ENCODE measurements around the gene CUBN. TPM values are rescaled to one million over a fixed set of nuclear protein-coding genes. Genes with fewer than 3 reads are reported as not detected.
A peak's percentile ranks its signal among the peaks of the same experiment; 100 is the strongest.

CUBN gene
- under 1 TPM; 0.30 to 0.76 TPM for total RNA-seq

GRCh38 chr10:17129741-17130140, at the start of gene CUBN:
TSS of gene CUBN (minus strand) at chr10:17129811. CDS start at chr10:17129765, 46 bp downstream.
- H3K27me3 Mint-ChIP-seq: no peaks in the 10 kb centered on the region
- H3K4me3 Mint-ChIP-seq: no peak within 1 kb of the TSS
- no peak for DNase-seq
- H3K27ac Mint-ChIP-seq: no peak within 1 kb of the TSS
- H3K36me3 Mint-ChIP-seq: no peaks in the 10 kb centered on the region
- H3K9me3 Mint-ChIP-seq: no peaks in the 10 kb centered on the region
- no peaks in the 10 kb centered on the region for H3K4me1 Mint-ChIP-seq

GRCh38 chr10:17179002-17179401, 49.4 kb upstream of the CUBN start:
- Mint-ChIP-seq H3K27me3 (no peaks in the 10 kb centered on the region), H3K27ac (no peak overlapping the region), H3K4me3 (no peak overlapping the region), H3K9me3 (no peaks in the 10 kb centered on the region), H3K4me1 (peaks cover 33% of the 10 kb centered on the region), H3K36me3 (peaks cover 2% of the 10 kb centered on the region)
- DNase-seq: no peak

- Mint-ChIP-seq H3K27me3 (no peaks in the 10 kb centered on the region), H3K27ac (no peak overlapping the region), H3K9me3 (no peaks in the 10 kb centered on the region), H3K4me1 (peaks cover 33% of the 10 kb centered on the region), H3K36me3 (peaks cover 6% of the 10 kb centered on the region), H3K4me3 (no peak overlapping the region)
- no peak for DNase-seq
Observed at GRCh38 chr10:17178006-17178405, 48.4 kb upstream of the CUBN start.

GRCh38 chr10:17177014-17177413, 47.4 kb upstream of the CUBN start:
- peaks cover 6% of the 10 kb centered on the region for H3K36me3 Mint-ChIP-seq
- H3K9me3 Mint-ChIP-seq: no peaks in the 10 kb centered on the region
- peaks cover 31% of the 10 kb centered on the region for H3K4me1 Mint-ChIP-seq
- no peak overlapping the region for H3K27ac Mint-ChIP-seq
- no peak overlapping the region for H3K4me3 Mint-ChIP-seq
- no peak for DNase-seq
- no peaks in the 10 kb centered on the region for H3K27me3 Mint-ChIP-seq

- Mint-ChIP-seq H3K36me3 (peaks cover 8% of the 10 kb centered on the region), H3K4me1 (peaks cover 28% of the 10 kb centered on the region), H3K9me3 (no peaks in the 10 kb centered on the region), H3K27me3 (no peaks in the 10 kb centered on the region), H3K4me3 (no peak overlapping the region), H3K27ac (no peak overlapping the region)
- DNase-seq: no peak
Observed at GRCh38 chr10:17176091-17176490, 46.5 kb upstream of the CUBN start.

GRCh38 chr10:17175551-17175950, 45.9 kb upstream of the CUBN start:
- peak overlapping the region; percentile 84 for H3K27ac Mint-ChIP-seq
- no peaks in the 10 kb centered on the region for H3K9me3 Mint-ChIP-seq
- no peak for DNase-seq
- H3K36me3 Mint-ChIP-seq: peaks cover 8% of the 10 kb centered on the region
- peak overlapping the region; percentile 67 for H3K4me3 Mint-ChIP-seq
- H3K27me3 Mint-ChIP-seq: no peaks in the 10 kb centered on the region
- H3K4me1 Mint-ChIP-seq: peaks cover 28% of the 10 kb centered on the region

- Mint-ChIP-seq H3K27ac (no peak overlapping the region), H3K4me3 (no peak overlapping the region), H3K4me1 (peaks cover 28% of the 10 kb centered on the region), H3K9me3 (no peaks in the 10 kb centered on the region), H3K36me3 (peaks cover 8% of the 10 kb centered on the region), H3K27me3 (no peaks in the 10 kb centered on the region)
- DNase-seq: no peak
Observed at GRCh38 chr10:17174626-17175025, 45.0 kb upstream of the CUBN start.

- Mint-ChIP-seq H3K4me1 (peaks cover 16% of the 10 kb centered on the region), H3K9me3 (no peaks in the 10 kb centered on the region), H3K4me3 (no peak overlapping the region), H3K27me3 (no peaks in the 10 kb centered on the region), H3K27ac (no peak overlapping the region), H3K36me3 (peaks cover 12% of the 10 kb centered on the region)
- no peak for DNase-seq
Observed at GRCh38 chr10:17171141-17171641, 41.6 kb upstream of the CUBN start.

GRCh38 chr10:17169803-17170202, 40.2 kb upstream of the CUBN start:
- H3K9me3 Mint-ChIP-seq: peaks cover 1% of the 10 kb centered on the region
- peaks cover 6% of the 10 kb centered on the region for H3K4me1 Mint-ChIP-seq
- H3K4me3 Mint-ChIP-seq: no peak overlapping the region
- no peak overlapping the region for H3K27ac Mint-ChIP-seq
- peaks cover 10% of the 10 kb centered on the region for H3K36me3 Mint-ChIP-seq
- no peak for DNase-seq
- H3K27me3 Mint-ChIP-seq: no peaks in the 10 kb centered on the region

GRCh38 chr10:17166699-17167098, 37.1 kb upstream of the CUBN start:
- H3K4me1 Mint-ChIP-seq: peaks cover 2% of the 10 kb centered on the region
- no peak overlapping the region for H3K27ac Mint-ChIP-seq
- DNase-seq: no peak
- H3K9me3 Mint-ChIP-seq: peaks cover 4% of the 10 kb centered on the region
- no peaks in the 10 kb centered on the region for H3K27me3 Mint-ChIP-seq
- H3K4me3 Mint-ChIP-seq: no peak overlapping the region
- peaks cover 6% of the 10 kb centered on the region for H3K36me3 Mint-ChIP-seq

- H3K27ac Mint-ChIP-seq: no peak overlapping the region
- H3K4me3 Mint-ChIP-seq: no peak overlapping the region
- H3K36me3 Mint-ChIP-seq: no peaks in the 10 kb centered on the region
- DNase-seq: no peak
- no peaks in the 10 kb centered on the region for H3K4me1 Mint-ChIP-seq
- H3K27me3 Mint-ChIP-seq: no peaks in the 10 kb centered on the region
- H3K9me3 Mint-ChIP-seq: peaks cover 4% of the 10 kb centered on the region
Observed at GRCh38 chr10:17162828-17163227, 33.2 kb upstream of the CUBN start.

- Mint-ChIP-seq H3K4me1 (no peaks in the 10 kb centered on the region), H3K9me3 (peaks cover 4% of the 10 kb centered on the region), H3K27ac (no peak overlapping the region), H3K36me3 (no peaks in the 10 kb centered on the region), H3K4me3 (no peak overlapping the region), H3K27me3 (no peaks in the 10 kb centered on the region)
- DNase-seq: no peak
Observed at GRCh38 chr10:17161775-17162174, 32.2 kb upstream of the CUBN start.

- Mint-ChIP-seq H3K27me3 (no peaks in the 10 kb centered on the region), H3K4me3 (no peak overlapping the region), H3K4me1 (no peaks in the 10 kb centered on the region), H3K36me3 (no peaks in the 10 kb centered on the region), H3K9me3 (no peaks in the 10 kb centered on the region), H3K27ac (no peak overlapping the region)
- no peak for DNase-seq
Observed at GRCh38 chr10:17157024-17157423, 27.4 kb upstream of the CUBN start.

- DNase-seq: no peak
- Mint-ChIP-seq H3K27ac (no peak overlapping the region), H3K4me1 (no peaks in the 10 kb centered on the region), H3K27me3 (no peaks in the 10 kb centered on the region), H3K36me3 (no peaks in the 10 kb centered on the region), H3K4me3 (no peak overlapping the region), H3K9me3 (no peaks in the 10 kb centered on the region)
Observed at GRCh38 chr10:17155826-17156225, 26.2 kb upstream of the CUBN start.

- Mint-ChIP-seq H3K27me3 (no peaks in the 10 kb centered on the region), H3K4me1 (no peaks in the 10 kb centered on the region), H3K9me3 (no peaks in the 10 kb centered on the region), H3K27ac (no peak overlapping the region), H3K36me3 (no peaks in the 10 kb centered on the region), H3K4me3 (no peak overlapping the region)
- no peak for DNase-seq
Observed at GRCh38 chr10:17154116-17154515, 24.5 kb upstream of the CUBN start.

- Mint-ChIP-seq H3K9me3 (no peaks in the 10 kb centered on the region), H3K4me1 (no peaks in the 10 kb centered on the region), H3K36me3 (no peaks in the 10 kb centered on the region), H3K27ac (no peak overlapping the region), H3K27me3 (no peaks in the 10 kb centered on the region), H3K4me3 (no peak overlapping the region)
- DNase-seq: no peak
Observed at GRCh38 chr10:17153321-17153720, 23.7 kb upstream of the CUBN start.

- H3K36me3 Mint-ChIP-seq: no peaks in the 10 kb centered on the region
- H3K27ac Mint-ChIP-seq: no peak overlapping the region
- no peak overlapping the region for H3K4me3 Mint-ChIP-seq
- no peak for DNase-seq
- H3K9me3 Mint-ChIP-seq: no peaks in the 10 kb centered on the region
- no peaks in the 10 kb centered on the region for H3K27me3 Mint-ChIP-seq
- H3K4me1 Mint-ChIP-seq: no peaks in the 10 kb centered on the region
Observed at GRCh38 chr10:17151716-17152115, 22.1 kb upstream of the CUBN start.

Measured in activated naive CD8-positive, alpha-beta T cell treated with anti-CD3 and anti-CD28 coated beads for 36 hours (primary cell).